Spleen (tissue), 11 donors: ENCODE data around the gene WDFY1. TPM values are rescaled to one million over a fixed set of nuclear protein-coding genes. Genes with fewer than 3 reads are reported as not detected.

Experiments used
- DNase-seq: peaks from one replicate; pipeline ENCODE4 v3.0.0-alpha.2; 2020
- H3K27ac ChIP-seq, 8 donors: fragments of 200-600 bp; sonication (generic) in 7 of 8; 1 replicate in 4 of 8; 2 replicates in 4 of 8; pipeline versions ENCODE4 v1.5.0 to v1.8.0; 2016 to 2021; ENCODE audit warnings: inconsistent platforms in 4 of 8, mild to moderate bottlenecking in 4 of 8, moderate library complexity in 1 of 8
- H3K27me3 ChIP-seq, 7 donors: fragments of 200-600 bp; sonication (generic) in 6 of 7; replicated peaks in 1 of 7; 1 replicate in 4 of 7; 2 replicates in 3 of 7; pipeline versions ENCODE4 v1.5.0 to v1.8.0; 2016 to 2021; ENCODE audit warnings: inconsistent platforms in 3 of 7, mild to moderate bottlenecking in 1 of 7
- H3K36me3 ChIP-seq, 6 donors: fragments of 200-600 bp; sonication (generic) in 5 of 6; 1 replicate in 4 of 6; 2 replicates in 2 of 6; pipeline versions ENCODE4 v1.5.0 to v1.8.0; 2016 to 2021; ENCODE audit warnings: inconsistent platforms in 2 of 6
- H3K4me1 ChIP-seq, 6 donors: fragments of 200-600 bp; sonication (generic) in 5 of 6; 1 replicate in 3 of 6; 2 replicates in 3 of 6; pipeline versions ENCODE4 v1.5.0 to v1.8.0; 2016 to 2021; ENCODE audit warnings: inconsistent platforms in 3 of 6
- H3K4me3 ChIP-seq, 8 donors: fragments of 200-600 bp; sonication (generic) in 7 of 8; 1 replicate in 4 of 8; 2 replicates in 4 of 8; pipeline versions ENCODE4 v1.5.0 to v1.8.0; 2016 to 2021; ENCODE audit warnings: inconsistent platforms in 4 of 8, mild to moderate bottlenecking in 4 of 8, moderate library complexity in 2 of 8
- H3K9me3 ChIP-seq, 8 donors: fragments of 200-600 bp; sonication (generic) in 7 of 8; 1 replicate in 4 of 8; 2 replicates in 4 of 8; pipeline versions ENCODE4 v1.5.0 to v1.8.0; 2016 to 2021; ENCODE audit warnings: inconsistent platforms in 4 of 8
- POLR2A ChIP-seq, 3 donors: fragments of 450-650 bp; IDR thresholded peaks; one replicate each; pipeline ENCODE4 v1.5.1; 2017; ENCODE audit warnings: antibody characterized with exemption in 3 of 3, mild to moderate bottlenecking in 1 of 3
- POLR2AphosphoS5 ChIP-seq, 3 donors: sonication (generic); formaldehyde crosslinking; IDR thresholded peaks; one replicate each; pipeline ENCODE4 v1.5.1; 2017; ENCODE audit warnings: antibody characterized with exemption in 3 of 3
- WGBS, 5 donors: extraction: QIAGEN DNeasy Blood & Tissue Kit in 3 of 5; methylation state at CpG; one replicate each; pipeline versions ENCODE4 v1.1.5 to v1.1.7; 2013 to 2018; 5-methylcytosine and 5-hydroxymethylcytosine counted together
- intact Hi-C: fragments of 100-400 bp; cut with DNase I; formaldehyde crosslinking; loops from one replicate; pipeline ENCODE4 v1.15.0; 2023; ENCODE audit warnings: low total_unique reads
- polyA plus RNA-seq, 3 donors: library from polyadenylated mRNA; stranded (reverse); fragments of 200-250 nt; gene quantifications; one replicate each; pipeline ENCODE4 v1.2.1, GENCODE V29; 2013
- total RNA-seq, 7 donors: library from RNA; depleted of rRNA in 3 of 7; stranded (reverse); fragments of >200 nt in 3 of 7; fragmentation: NEBNext Ultra II Directional in 4 of 7; extraction: Animal tissue kit (Norgen Biotek cat#: 25700) in 4 of 7; gene quantifications; one replicate each; pipeline versions ENCODE4 v1.1.0 to v1.2.1, GENCODE V29; 2016 to 2021
- TF ChIP-seq, protein P1 (sequence below), 11 experiments: fragments of 200-600 bp in 7 of 11; fragments of 450-650 bp in 4 of 11; sonication (generic) in 4 of 11; IDR thresholded peaks in 8 of 11; conservative IDR thresholded peaks in 3 of 11; 1 replicate in 7 of 11; 2 replicates in 4 of 11; pipeline versions ENCODE4 v1.4.0 to v1.8.0; 2016 to 2021; ENCODE audit warnings: antibody characterized with exemption in 11 of 11, inconsistent platforms in 4 of 11, mild to moderate bottlenecking in 1 of 11
- donor health status: healthy with polysubstance abuse.
- donor health status: DM: no; HTN: no; CAD: no; lungs with moderate emphysema.
- donor health status: DM: no; HTN: no; CAD: no.
- donor health status: Bipolar disorder and iron deficiency.
- donor health status: healthy.
- donor health status: DM: no; HTN: no; CAD: no.
- donor health status: DM: yes; HTN: yes; CAD: no.

WDFY1 gene
- total and polyA plus RNA-seq, 10 donors: 14.3 to 68.5 (median 51.6) TPM

DNA sequence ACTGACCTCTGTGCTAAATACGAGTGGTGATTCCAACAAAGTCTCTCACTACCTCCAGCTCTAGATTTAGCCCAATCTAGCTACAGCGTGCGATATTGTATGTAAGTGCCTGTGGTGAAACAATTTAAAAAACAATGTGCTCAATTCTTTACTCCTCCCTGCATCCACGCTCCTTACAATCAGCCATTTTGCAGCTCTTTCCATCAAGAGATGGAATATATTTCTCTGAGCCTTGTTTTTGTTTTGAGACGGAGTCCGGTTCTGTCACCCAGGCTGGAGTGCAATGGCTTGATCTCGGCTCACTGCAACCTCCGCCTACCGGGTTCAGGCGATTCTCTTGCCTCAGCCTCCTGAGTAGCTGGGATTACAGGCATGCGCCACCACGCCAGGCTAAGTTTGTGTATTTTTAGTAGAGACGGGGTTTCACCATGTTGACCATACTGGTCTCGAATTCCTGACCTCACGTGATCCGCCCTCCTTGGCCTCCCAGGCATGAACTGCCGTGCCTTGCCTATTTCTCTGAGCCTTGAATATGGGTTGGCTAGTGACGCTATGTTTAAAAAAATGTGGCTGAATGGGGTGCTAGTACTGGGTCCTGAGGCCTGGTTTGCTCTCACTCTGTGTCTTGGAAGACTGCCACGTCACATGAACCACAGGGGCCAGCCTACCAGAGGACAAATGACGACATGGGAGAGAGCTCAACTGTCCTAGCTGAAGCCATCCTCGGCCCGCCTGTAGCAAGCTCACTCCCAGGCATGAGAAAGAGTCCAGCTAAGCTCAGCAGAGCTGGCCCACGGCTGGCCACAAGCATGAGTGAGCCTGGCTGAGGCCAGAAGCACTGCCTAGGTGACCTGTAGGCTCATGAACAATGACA lies 14.8 kb downstream of the WDFY1 start:
- H3K36me3 ChIP-seq: peaks cover 0 to 9% (median 0%) of the 10 kb centered on the region in 6 donors
- peaks cover 15 to 82% (median 47%) of the 10 kb centered on the region in 6 donors for H3K4me1 ChIP-seq
- TF ChIP-seq POLR2AphosphoS5 (IDR thresholded peaks at IDR 0.05) (peak; percentile 41 to 50 (median 41)), POLR2A (IDR thresholded peaks at IDR 0.05) (no peak)
- H3K9me3 ChIP-seq: peaks cover 0 to 15% (median 10%) of the 10 kb centered on the region in 8 donors
- H3K4me3 ChIP-seq: no peak overlapping the region
- H3K27ac ChIP-seq: peak overlapping the region in 3 of 8 donors; percentile 20 to 58 (median 50)
- H3K27me3 ChIP-seq: no peaks in the 10 kb centered on the region
- 71 to 83% (median 75%) methylated on average over 21 to 23 of the region's 23 CpGs for WGBS, 5 donors
- intact Hi-C loops: no loop called here
- DNase-seq: peak; percentile 79

DNA sequence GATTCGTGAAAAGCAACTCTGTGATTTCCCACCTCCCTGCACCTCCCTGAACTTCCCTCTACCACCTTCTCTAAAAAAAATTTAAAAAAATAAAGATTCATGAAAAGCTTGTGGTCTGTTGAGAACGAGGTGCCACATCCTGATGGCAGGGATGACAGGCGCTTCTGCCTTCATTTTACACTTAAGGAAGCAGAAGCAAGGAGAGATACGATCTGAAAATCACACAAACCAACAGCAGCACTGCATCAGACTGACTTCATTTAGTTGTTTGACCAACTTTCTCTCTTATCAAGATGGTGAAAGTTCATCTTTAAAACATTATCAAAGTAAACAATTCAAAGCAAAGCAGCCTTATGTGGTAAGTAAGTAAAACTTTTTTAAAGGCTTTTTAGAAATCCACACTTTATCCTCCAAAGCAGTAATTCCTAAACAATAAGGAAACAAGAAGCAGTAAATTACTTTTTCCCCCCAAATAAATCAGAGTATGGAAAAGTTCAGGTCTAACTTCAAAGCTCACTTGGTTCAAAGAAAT lies 15.5 kb downstream of the WDFY1 start:
- no peak for DNase-seq
- intact Hi-C loops: no loop called here
- H3K4me3 ChIP-seq: no peak overlapping the region
- peak overlapping the region in 3 of 8 donors; percentile 15 to 50 (median 38) for H3K27ac ChIP-seq
- TF ChIP-seq, protein P1, sequence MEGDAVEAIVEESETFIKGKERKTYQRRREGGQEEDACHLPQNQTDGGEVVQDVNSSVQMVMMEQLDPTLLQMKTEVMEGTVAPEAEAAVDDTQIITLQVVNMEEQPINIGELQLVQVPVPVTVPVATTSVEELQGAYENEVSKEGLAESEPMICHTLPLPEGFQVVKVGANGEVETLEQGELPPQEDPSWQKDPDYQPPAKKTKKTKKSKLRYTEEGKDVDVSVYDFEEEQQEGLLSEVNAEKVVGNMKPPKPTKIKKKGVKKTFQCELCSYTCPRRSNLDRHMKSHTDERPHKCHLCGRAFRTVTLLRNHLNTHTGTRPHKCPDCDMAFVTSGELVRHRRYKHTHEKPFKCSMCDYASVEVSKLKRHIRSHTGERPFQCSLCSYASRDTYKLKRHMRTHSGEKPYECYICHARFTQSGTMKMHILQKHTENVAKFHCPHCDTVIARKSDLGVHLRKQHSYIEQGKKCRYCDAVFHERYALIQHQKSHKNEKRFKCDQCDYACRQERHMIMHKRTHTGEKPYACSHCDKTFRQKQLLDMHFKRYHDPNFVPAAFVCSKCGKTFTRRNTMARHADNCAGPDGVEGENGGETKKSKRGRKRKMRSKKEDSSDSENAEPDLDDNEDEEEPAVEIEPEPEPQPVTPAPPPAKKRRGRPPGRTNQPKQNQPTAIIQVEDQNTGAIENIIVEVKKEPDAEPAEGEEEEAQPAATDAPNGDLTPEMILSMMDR (IDR thresholded peaks at IDR 0.05 in 8 of 11, conservative IDR thresholded peaks at IDR 0.05 in 3 of 11): no peak
- TF ChIP-seq POLR2AphosphoS5 (IDR thresholded peaks at IDR 0.05): no peak
- TF ChIP-seq POLR2A (IDR thresholded peaks at IDR 0.05): no peak
- H3K36me3 ChIP-seq: peaks cover 0 to 9% (median 0%) of the 10 kb centered on the region in 6 donors
- H3K9me3 ChIP-seq: peaks cover 0 to 15% (median 10%) of the 10 kb centered on the region in 8 donors
- peaks cover 15 to 82% (median 43%) of the 10 kb centered on the region in 6 donors for H3K4me1 ChIP-seq
- no peaks in the 10 kb centered on the region for H3K27me3 ChIP-seq
- 17 to 32% (median 27%) methylated on average over 4 of the region's 4 CpGs for WGBS, 5 donors

DNA sequence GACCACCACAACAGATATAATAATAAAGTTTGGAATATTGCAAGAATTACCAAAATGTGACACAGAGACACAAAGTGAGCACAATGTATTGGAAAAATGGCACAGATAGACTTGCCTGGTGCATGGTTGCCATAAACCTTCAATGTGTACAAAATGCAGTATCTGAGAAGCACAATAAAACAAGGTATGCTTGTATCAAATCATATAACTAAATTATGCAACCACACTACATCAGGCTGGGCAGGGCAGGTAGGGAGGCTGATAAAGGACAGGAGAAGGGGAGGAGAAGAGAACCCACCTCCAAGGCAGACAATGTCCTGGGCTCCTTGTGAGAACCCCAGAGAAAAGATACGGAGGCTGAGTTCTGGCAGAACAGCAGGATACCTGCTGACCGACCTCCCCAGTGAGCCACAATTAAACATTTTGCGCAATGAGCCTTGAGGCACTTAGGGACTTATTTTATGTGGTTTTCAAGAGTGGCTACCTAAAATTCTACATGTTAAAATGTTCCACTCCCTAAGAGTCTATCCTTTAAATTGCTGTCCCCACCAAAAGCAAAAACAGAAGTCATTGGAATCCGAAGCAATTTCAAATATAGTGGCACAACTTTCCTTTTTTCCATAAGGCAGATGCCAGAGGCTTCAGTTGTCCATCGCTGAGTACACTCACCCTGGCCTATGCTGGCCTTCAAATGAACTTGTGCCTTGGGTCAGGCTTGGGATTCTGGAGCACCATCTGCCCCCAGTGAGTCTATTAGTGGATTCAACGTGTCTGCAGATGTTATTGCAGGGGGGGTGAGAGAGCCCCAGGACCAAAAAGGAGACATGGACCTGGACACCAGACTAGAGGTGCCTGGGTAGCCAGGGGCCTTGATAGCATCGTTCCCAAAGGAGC lies 16.8 kb downstream of the WDFY1 start:
- no peak for DNase-seq
- H3K36me3 ChIP-seq: peaks cover 0 to 9% (median 0%) of the 10 kb centered on the region in 6 donors
- 78 to 96% (median 81%) methylated on average over 7 of the region's 7 CpGs for WGBS, 5 donors
- no peaks in the 10 kb centered on the region for H3K27me3 ChIP-seq
- TF ChIP-seq, protein P1 (IDR thresholded peaks at IDR 0.05 in 8 of 11, conservative IDR thresholded peaks at IDR 0.05 in 3 of 11): no peak
- TF ChIP-seq POLR2AphosphoS5 (IDR thresholded peaks at IDR 0.05) (no peak), POLR2A (IDR thresholded peaks at IDR 0.05) (no peak)
- peaks cover 15 to 80% (median 40%) of the 10 kb centered on the region in 6 donors for H3K4me1 ChIP-seq
- peaks cover 0 to 15% (median 10%) of the 10 kb centered on the region in 8 donors for H3K9me3 ChIP-seq
- no peak overlapping the region for H3K27ac ChIP-seq
- intact Hi-C loops: no loop called here
- H3K4me3 ChIP-seq: no peak overlapping the region

GRCh38 chr2:223925106-223925505 lies 20.0 kb downstream of the WDFY1 start:
- Histone ChIP-seq H3K27ac (no peak overlapping the region), H3K4me3 (no peak overlapping the region), H3K27me3 (no peaks in the 10 kb centered on the region), H3K4me1 (peaks cover 6 to 79% (median 23%) of the 10 kb centered on the region in 6 donors), H3K36me3 (peaks cover 0 to 16% (median 0%) of the 10 kb centered on the region in 6 donors), H3K9me3 (peaks cover 0 to 15% (median 10%) of the 10 kb centered on the region in 8 donors)
- DNase-seq: no peak
- WGBS, 5 donors: 89 to 96% (median 94%) methylated on average over 3 of the region's 3 CpGs
- intact Hi-C loops: no loop called here
- TF ChIP-seq POLR2AphosphoS5 (IDR thresholded peaks at IDR 0.05) (no peak), POLR2A (IDR thresholded peaks at IDR 0.05) (no peak)
- TF ChIP-seq, protein P1 (IDR thresholded peaks at IDR 0.05 in 8 of 11, conservative IDR thresholded peaks at IDR 0.05 in 3 of 11): no peak
